G401.6 (cell line): ENCODE results near the gene ETNK2.

Source experiments
- FAIRE-seq: peaks from 2 replicates; lab custom pipeline; 2012; peaks lifted over from hg19 to GRCh38; lab: Jason Lieb, UNC

The ETNK2 gene

GRCh38 chr1:204151552-204152309 lies at the start of gene ETNK2:
Gene ETNK2 (minus strand): TSS chr1:204152044. CDS start chr1:204151852, 192 bp downstream.
- FAIRE-seq: no peak

GRCh38 chr1:204201348-204202040 lies 49.6 kb upstream of the ETNK2 start:
- FAIRE-seq: no peak

- FAIRE-seq: no peak
Observed at GRCh38 chr1:204199579-204199978, 47.7 kb upstream of the ETNK2 start.

GRCh38 chr1:204198348-204199340 lies 46.8 kb upstream of the ETNK2 start:
- no peak for FAIRE-seq

GRCh38 chr1:204197068-204197467 lies 45.2 kb upstream of the ETNK2 start:
- no peak for FAIRE-seq

GRCh38 chr1:204196068-204196795 lies 44.4 kb upstream of the ETNK2 start, which contains the start of gene KISS1:
Gene KISS1 (minus strand): TSS chr1:204196491. CDS start chr1:204192876, 3,615 bp downstream.
- no peak for FAIRE-seq

GRCh38 chr1:204194771-204195170 lies 42.9 kb upstream of the ETNK2 start:
- no peak for FAIRE-seq

GRCh38 chr1:204194080-204194479 lies 42.2 kb upstream of the ETNK2 start:
- FAIRE-seq: no peak

GRCh38 chr1:204192589-204193352 lies 40.9 kb upstream of the ETNK2 start:
- FAIRE-seq: no peak

GRCh38 chr1:204192046-204192445 lies 40.2 kb upstream of the ETNK2 start:
- FAIRE-seq: no peak

- FAIRE-seq: no peak
Observed at GRCh38 chr1:204191456-204191855, 39.6 kb upstream of the ETNK2 start.

GRCh38 chr1:204190212-204191211 lies 38.7 kb upstream of the ETNK2 start:
- FAIRE-seq: no peak

- no peak for FAIRE-seq
Observed at GRCh38 chr1:204188959-204189639, 37.3 kb upstream of the ETNK2 start.

GRCh38 chr1:204186597-204186996 lies 34.8 kb upstream of the ETNK2 start:
- FAIRE-seq: no peak

GRCh38 chr1:204181116-204181515 lies 29.3 kb upstream of the ETNK2 start:
- FAIRE-seq: no peak

GRCh38 chr1:204180133-204180532 lies 28.3 kb upstream of the ETNK2 start:
- no peak for FAIRE-seq

GRCh38 chr1:204178487-204179281 lies 26.8 kb upstream of the ETNK2 start:
- no peak for FAIRE-seq

- no peak for FAIRE-seq
Observed at GRCh38 chr1:204177133-204177532, 25.3 kb upstream of the ETNK2 start.
